IMR-90 (cell line): ENCODE data around the gene TXNDC16. TPM values are rescaled to one million over a fixed set of nuclear protein-coding genes. Genes with fewer than 3 reads are reported as not detected.

Experiments
- ATAC-seq: fragments of 200-7000 bp; cut with Tn5 transposase; 2 replicates; pipeline ENCODE4 v1.9.1; 2020; ENCODE audit warnings: low read depth, mild to moderate bottlenecking, moderate library complexity
- BruUV-seq: library from RNA; stranded (reverse); fragments of 400-500 nt; replicated peaks from 2 replicates; lab custom pipeline; 2021; lab: Mats Ljungman, UMichigan
- CTCF ChIA-PET: fragments of 300-600 bp; formaldehyde crosslinking; extraction: SDS; loops from one replicate; lab custom pipeline; 2021; ENCODE audit warnings: antibody characterized with exemption; lab: Yijun Ruan, JAX
- POLR2A ChIA-PET: fragments of 300-600 bp; sonication (Branson Sonifier 250); formaldehyde crosslinking; loops from one replicate; lab custom pipeline; 2022; ENCODE audit warnings: antibody characterized with exemption; ENCODE audit not compliant: unreplicated experiment; lab: Charles Lee
- DNase-seq: peaks from one replicate; pipeline ENCODE4 v3.0.0; 2013
- H2AFZ ChIP-seq: replicated peaks from 2 replicates; pipeline ENCODE3; 2013; ENCODE audit warnings: low read length, mild to moderate bottlenecking; ENCODE audit not compliant: poor library complexity
- H2AK5ac ChIP-seq: 2 replicates; pipeline ENCODE4 v1.6.1; 2013; ENCODE audit warnings: low read depth, low read length, inconsistent platforms
- H2AK9ac ChIP-seq: replicated peaks from 2 replicates; pipeline ENCODE3; 2013; ENCODE audit warnings: mild to moderate bottlenecking, low read depth, low read length, moderate library complexity; ENCODE audit not compliant: poor library complexity
- H2BK120ac ChIP-seq: 2 replicates; pipeline ENCODE4 v1.6.1; 2013; ENCODE audit warnings: low read depth, low read length, inconsistent platforms
- H2BK15ac ChIP-seq: 3 replicates; pipeline ENCODE4 v1.6.1; 2013; ENCODE audit warnings: low read depth, low read length, inconsistent platforms
- H2BK20ac ChIP-seq: 2 replicates; pipeline ENCODE4 v1.6.1; 2013; ENCODE audit warnings: low read depth, mild to moderate bottlenecking, inconsistent platforms, low read length, moderate library complexity
- H2BK5ac ChIP-seq: 2 replicates; pipeline ENCODE4 v1.6.1; 2013; ENCODE audit warnings: mild to moderate bottlenecking, low read depth, low read length, inconsistent platforms; ENCODE audit not compliant: poor library complexity, severe bottlenecking
- H3K14ac ChIP-seq: replicated peaks from 2 replicates; pipeline ENCODE4 v1.6.1; 2013; ENCODE audit warnings: low read depth, low read length, inconsistent platforms
- H3K18ac ChIP-seq: 2 replicates; pipeline ENCODE4 v1.6.1; 2013; ENCODE audit warnings: low read depth, low read length, control low read depth
- H3K23ac ChIP-seq: 2 replicates; pipeline ENCODE4 v1.6.1; 2013; ENCODE audit warnings: low read depth, low read length, inconsistent platforms
- H3K27ac ChIP-seq: 2 replicates; pipeline ENCODE4 v1.5.1; 2013; ENCODE audit warnings: mild to moderate bottlenecking, control low read depth, low read length; ENCODE audit not compliant: insufficient read depth
- H3K27me3 ChIP-seq: 2 replicates; pipeline ENCODE4 v1.6.1; 2013; ENCODE audit warnings: low read length; ENCODE audit not compliant: control insufficient read depth, insufficient read depth
- H3K36me3 ChIP-seq: 2 replicates; pipeline ENCODE4 v1.6.1; 2013; ENCODE audit warnings: low read length, mixed read lengths; ENCODE audit not compliant: control insufficient read depth, insufficient read depth
- H3K4ac ChIP-seq: 2 replicates; pipeline ENCODE4 v1.6.1; 2013; ENCODE audit warnings: low read depth, low read length, inconsistent platforms
- H3K4me1 ChIP-seq: 2 replicates; pipeline ENCODE4 v1.6.1; 2013; ENCODE audit warnings: low read length, mixed read lengths; ENCODE audit not compliant: control insufficient read depth, insufficient read depth
- H3K4me2 ChIP-seq: 2 replicates; pipeline ENCODE4 v1.6.1; 2013; ENCODE audit warnings: low read depth, mild to moderate bottlenecking, control low read depth, low read length, moderate library complexity
- H3K4me3 ChIP-seq: 2 replicates; pipeline ENCODE4 v1.5.1; 2013; ENCODE audit warnings: low read depth, mild to moderate bottlenecking, control low read depth, low read length, moderate library complexity; ENCODE audit not compliant: insufficient read depth
- H3K56ac ChIP-seq: 2 replicates; pipeline ENCODE4 v1.6.1; 2013; ENCODE audit warnings: low read length, inconsistent platforms; ENCODE audit not compliant: insufficient read depth; ENCODE audit errors: extremely low read depth
- H3K79me1 ChIP-seq, 2 experiments: 2 replicates each; pipeline ENCODE4 v1.6.1; 2013; ENCODE audit warnings: low read length in 2 of 2, inconsistent platforms in 1 of 2, low read depth in 1 of 2
- H3K9ac ChIP-seq: 2 replicates; pipeline ENCODE4 v1.6.1; 2013; ENCODE audit warnings: low read depth, low read length, control low read depth
- H3K9me1 ChIP-seq: 2 replicates; pipeline ENCODE4 v1.6.1; 2013; ENCODE audit warnings: low read length, inconsistent platforms; ENCODE audit not compliant: insufficient read depth
- H3K9me3 ChIP-seq: 2 replicates; pipeline ENCODE4 v1.6.1; 2013; ENCODE audit warnings: low read length; ENCODE audit not compliant: control insufficient read depth, insufficient read depth
- H4K20me1 ChIP-seq: 2 replicates; pipeline ENCODE4 v1.6.1; 2013; ENCODE audit warnings: low read length, inconsistent platforms; ENCODE audit not compliant: insufficient read depth
- H4K5ac ChIP-seq: 2 replicates; pipeline ENCODE4 v1.6.1; 2013; ENCODE audit warnings: mild to moderate bottlenecking, low read depth, low read length, control low read depth
- H4K8ac ChIP-seq, 2 experiments: 2 replicates each; pipeline ENCODE4 v1.6.1; 2013; ENCODE audit warnings: low read depth in 2 of 2, low read length in 2 of 2, control low read depth in 1 of 2, inconsistent platforms in 1 of 2
- H4K91ac ChIP-seq: 2 replicates; pipeline ENCODE4 v1.6.1; 2013; ENCODE audit warnings: low read depth, low read length, inconsistent platforms; ENCODE audit not compliant: insufficient read depth
- BHLHE40 ChIP-seq: fragments of 150-350 bp; IDR thresholded peaks from 2 replicates; pipeline ENCODE4 v1.6.1; 2016; ENCODE audit warnings: mild to moderate bottlenecking, low read depth, low read length
- CEBPB ChIP-seq: IDR thresholded peaks from 2 replicates; pipeline ENCODE4 v1.6.1; 2012; ENCODE audit warnings: low read depth, low read length, improper control_type of control experiment
- FOS ChIP-seq: fragments of 150-350 bp; IDR thresholded peaks from 2 replicates; pipeline ENCODE4 v1.6.1; 2016; ENCODE audit warnings: low read depth, low read length
- MAFK ChIP-seq: IDR thresholded peaks from 2 replicates; pipeline ENCODE4 v1.6.1; 2012; ENCODE audit warnings: low read depth, low read length, improper control_type of control experiment
- MAZ ChIP-seq: IDR thresholded peaks from 2 replicates; pipeline ENCODE4 v1.6.1; 2012; ENCODE audit warnings: low read depth, mild to moderate bottlenecking, low read length, improper control_type of control experiment, moderate library complexity, borderline replicate concordance
- POLR2A ChIP-seq: IDR thresholded peaks from 2 replicates; pipeline ENCODE4 v1.6.1; 2012; ENCODE audit warnings: mild to moderate bottlenecking, low read depth, low read length
- RCOR1 ChIP-seq: IDR thresholded peaks from 2 replicates; pipeline ENCODE4 v1.6.1; 2012; ENCODE audit warnings: mild to moderate bottlenecking, low read length, improper control_type of control experiment; ENCODE audit not compliant: insufficient replicate concordance
- RFX5 ChIP-seq: IDR thresholded peaks from 2 replicates; pipeline ENCODE4 v1.8.0; 2012; ENCODE audit warnings: low read depth, mild to moderate bottlenecking, low read length, moderate library complexity
- SMC3 ChIP-seq: fragments of 150-350 bp; IDR thresholded peaks from 2 replicates; pipeline ENCODE4 v1.6.1; 2016; ENCODE audit warnings: low read depth, mild to moderate bottlenecking, antibody characterized with exemption, low read length, moderate library complexity
- WGBS, 2 experiments: methylation state at CpG; one replicate each; pipeline versions ENCODE4 v1.1.5 to v1.1.7; 2013; ENCODE audit warnings: missing lambda C conversion rate in 2 of 2; ENCODE audit not compliant: insufficient read length in 1 of 2; ENCODE audit errors: extremely low coverage in 2 of 2; 5-methylcytosine and 5-hydroxymethylcytosine counted together
- dilution Hi-C: fragments of 300-500 bp; cut with HindIII; formaldehyde crosslinking; loops from one replicate; pipeline ENCODE4 v1.14.3; 2018; ENCODE audit warnings: low sequenced_read_pairs; ENCODE audit not compliant: unreplicated experiment
- in situ Hi-C: fragments of 300-500 bp; cut with MboI; formaldehyde crosslinking; loops from 3 replicates; pipeline ENCODE4 v1.14.3; 2019; ENCODE audit warnings: low sequenced_read_pairs, inconsistent platforms, mixed read lengths
- intact Hi-C: fragments of 100-400 bp; cut with micrococcal nuclease; formaldehyde crosslinking; loops from 2 replicates; pipeline ENCODE4 v1.10.0; 2022
- polyA plus RNA-seq, 3 experiments: library from polyadenylated mRNA; depleted of rRNA; stranded (reverse); fragments of >200 nt; gene quantifications; 2 replicates each; pipeline ENCODE4 v1.2.3, GENCODE V29; 2012; ENCODE audit warnings: low replicate concordance in 1 of 3
- total RNA-seq: library from RNA; depleted of rRNA; stranded (reverse); fragments of >200 nt; gene quantifications from 2 replicates; pipeline ENCODE4 v1.2.3, GENCODE V29; 2012
- TF ChIP-seq, protein P1 (sequence below): conservative IDR thresholded peaks from 2 replicates; pipeline ENCODE4 v1.5.1; 2012; ENCODE audit warnings: mild to moderate bottlenecking, low read depth, low read length, improper control_type of control experiment
- TF ChIP-seq, protein P2 (sequence below): fragments of 150-350 bp; IDR thresholded peaks from 2 replicates; pipeline ENCODE4 v1.6.1; 2017; ENCODE audit warnings: mild to moderate bottlenecking, antibody characterized with exemption, low read length, low read depth
- TF ChIP-seq, protein P3 (sequence below): fragments of 150-350 bp; IDR thresholded peaks from 2 replicates; pipeline ENCODE4 v1.6.1; 2016; ENCODE audit warnings: low read depth, mild to moderate bottlenecking, low read length, moderate library complexity, borderline replicate concordance

Gene TXNDC16
- total and polyA plus RNA-seq, 2 of the 4 experiments (the other 2 are of a cell fraction) = 1.4 TPM

DNA sequence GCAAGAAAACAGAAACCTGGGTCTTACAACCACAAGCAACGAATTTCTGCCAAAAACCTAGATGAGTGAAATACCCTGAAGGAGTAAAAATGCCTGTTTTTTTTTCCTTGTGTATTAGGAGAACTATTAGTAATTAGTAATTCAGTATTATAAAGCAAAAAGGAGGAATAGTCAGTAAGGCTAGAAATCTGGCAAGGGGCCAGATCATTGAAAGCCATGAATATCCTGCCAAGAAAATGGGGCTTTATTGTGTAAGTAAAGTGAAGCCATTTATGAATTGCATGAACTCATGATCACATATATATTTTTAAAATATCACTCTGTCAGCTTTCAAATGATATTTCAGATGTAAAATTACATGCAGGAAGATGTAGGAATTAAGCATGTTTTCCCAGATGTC lies 57.9 kb downstream of the TXNDC16 start:
- Histone ChIP-seq H3K4me1 (no peaks in the 10 kb centered on the region), H3K18ac (no peak overlapping the region), H2BK5ac (no peak overlapping the region), H3K4me3 (no peak overlapping the region), H4K91ac (no peak overlapping the region), H3K4ac (no peak overlapping the region), H2BK20ac (no peak overlapping the region), H3K56ac (no peak overlapping the region), H3K9ac (no peak overlapping the region), H2BK15ac (no peak overlapping the region), H3K14ac (no peak overlapping the region), H4K5ac (no peak overlapping the region), H3K79me1 (no peaks in the 10 kb centered on the region), H4K8ac (no peak overlapping the region), H3K27ac (no peak overlapping the region), H4K20me1 (no peaks in the 10 kb centered on the region), H2AK9ac (no peak overlapping the region), H2AFZ (no peak overlapping the region), H3K27me3 (no peaks in the 10 kb centered on the region), H2AK5ac (no peak overlapping the region), H3K36me3 (no peaks in the 10 kb centered on the region), H2BK120ac (no peak overlapping the region), H3K9me3 (no peaks in the 10 kb centered on the region; the same call in 1 of the 2 replicates), H3K9me1 (no peaks in the 10 kb centered on the region), H3K23ac (no peak overlapping the region), H3K4me2 (no peak overlapping the region)
- TF ChIP-seq RCOR1 (no peak), MAZ (no peak), MAFK (no peak), RFX5 (no peak), BHLHE40 (no peak), FOS (no peak), SMC3 (no peak), CEBPB (no peak), POLR2A (no peak)
- TF ChIP-seq, protein P1, sequence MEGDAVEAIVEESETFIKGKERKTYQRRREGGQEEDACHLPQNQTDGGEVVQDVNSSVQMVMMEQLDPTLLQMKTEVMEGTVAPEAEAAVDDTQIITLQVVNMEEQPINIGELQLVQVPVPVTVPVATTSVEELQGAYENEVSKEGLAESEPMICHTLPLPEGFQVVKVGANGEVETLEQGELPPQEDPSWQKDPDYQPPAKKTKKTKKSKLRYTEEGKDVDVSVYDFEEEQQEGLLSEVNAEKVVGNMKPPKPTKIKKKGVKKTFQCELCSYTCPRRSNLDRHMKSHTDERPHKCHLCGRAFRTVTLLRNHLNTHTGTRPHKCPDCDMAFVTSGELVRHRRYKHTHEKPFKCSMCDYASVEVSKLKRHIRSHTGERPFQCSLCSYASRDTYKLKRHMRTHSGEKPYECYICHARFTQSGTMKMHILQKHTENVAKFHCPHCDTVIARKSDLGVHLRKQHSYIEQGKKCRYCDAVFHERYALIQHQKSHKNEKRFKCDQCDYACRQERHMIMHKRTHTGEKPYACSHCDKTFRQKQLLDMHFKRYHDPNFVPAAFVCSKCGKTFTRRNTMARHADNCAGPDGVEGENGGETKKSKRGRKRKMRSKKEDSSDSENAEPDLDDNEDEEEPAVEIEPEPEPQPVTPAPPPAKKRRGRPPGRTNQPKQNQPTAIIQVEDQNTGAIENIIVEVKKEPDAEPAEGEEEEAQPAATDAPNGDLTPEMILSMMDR = no peak
- TF ChIP-seq, protein P2, sequence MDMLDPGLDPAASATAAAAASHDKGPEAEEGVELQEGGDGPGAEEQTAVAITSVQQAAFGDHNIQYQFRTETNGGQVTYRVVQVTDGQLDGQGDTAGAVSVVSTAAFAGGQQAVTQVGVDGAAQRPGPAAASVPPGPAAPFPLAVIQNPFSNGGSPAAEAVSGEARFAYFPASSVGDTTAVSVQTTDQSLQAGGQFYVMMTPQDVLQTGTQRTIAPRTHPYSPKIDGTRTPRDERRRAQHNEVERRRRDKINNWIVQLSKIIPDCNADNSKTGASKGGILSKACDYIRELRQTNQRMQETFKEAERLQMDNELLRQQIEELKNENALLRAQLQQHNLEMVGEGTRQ = no peak
- TF ChIP-seq, protein P3, sequence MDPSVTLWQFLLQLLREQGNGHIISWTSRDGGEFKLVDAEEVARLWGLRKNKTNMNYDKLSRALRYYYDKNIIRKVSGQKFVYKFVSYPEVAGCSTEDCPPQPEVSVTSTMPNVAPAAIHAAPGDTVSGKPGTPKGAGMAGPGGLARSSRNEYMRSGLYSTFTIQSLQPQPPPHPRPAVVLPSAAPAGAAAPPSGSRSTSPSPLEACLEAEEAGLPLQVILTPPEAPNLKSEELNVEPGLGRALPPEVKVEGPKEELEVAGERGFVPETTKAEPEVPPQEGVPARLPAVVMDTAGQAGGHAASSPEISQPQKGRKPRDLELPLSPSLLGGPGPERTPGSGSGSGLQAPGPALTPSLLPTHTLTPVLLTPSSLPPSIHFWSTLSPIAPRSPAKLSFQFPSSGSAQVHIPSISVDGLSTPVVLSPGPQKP = no peak
- ATAC-seq (no peak), DNase-seq (no peak)
- intact Hi-C loops (no loop called here), dilution Hi-C loops (no loop called here), in situ Hi-C loops (no loop called here)
- POLR2A ChIA-PET = no interaction called here
- no CpG with 5 or more reads among the region's 1 CpG for WGBS, 2 experiments
- CTCF ChIA-PET = no interaction called here
- no TSS peak for BruUV-seq
